ENCODE results near the gene STEAP1B.

STEAP1B gene

GRCh38 chr7:22371878-22372277 lies 128.1 kb downstream of the STEAP1B start:
- H3K4me3 ChIP-seq (ENCODE audit: low read depth, low read length) = no peak overlapping the region
- no peak for TF ChIP-seq CTCF (IDR thresholded peaks at IDR 0.05; ENCODE audit: low read depth, low read length)

All from WI38 (cell line).